Activated effector memory CD4-positive, alpha-beta T cell treated with Interleukin-2 at 50 U/mL for 16 hours (primary cell): ENCODE measurements around the gene PTPRO.

Experiments
- DNase-seq: peaks from one replicate; pipeline ENCODE4 v3.0.0-alpha.2; 2020

Gene PTPRO

DNA sequence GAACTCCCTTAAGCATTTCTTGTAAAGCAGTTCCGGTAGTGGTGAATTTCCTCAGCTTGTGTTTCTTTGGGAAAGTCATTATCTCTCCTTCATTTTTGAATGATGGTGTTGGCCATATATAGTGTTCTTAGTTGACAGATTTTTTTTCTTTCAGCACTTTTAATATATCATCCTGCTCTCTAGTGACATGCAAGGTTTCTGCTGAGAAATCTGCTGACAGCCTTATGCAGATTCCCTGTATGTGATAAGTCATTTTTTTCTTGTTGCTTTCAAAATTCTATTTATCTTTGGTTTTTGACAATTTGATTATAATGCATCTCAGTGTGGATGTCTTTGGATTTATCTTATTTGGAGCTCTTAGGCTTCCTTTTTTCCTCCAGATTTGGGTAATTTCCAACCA is 135.7 kb downstream of the PTPRO start:
- no peak for DNase-seq

DNA sequence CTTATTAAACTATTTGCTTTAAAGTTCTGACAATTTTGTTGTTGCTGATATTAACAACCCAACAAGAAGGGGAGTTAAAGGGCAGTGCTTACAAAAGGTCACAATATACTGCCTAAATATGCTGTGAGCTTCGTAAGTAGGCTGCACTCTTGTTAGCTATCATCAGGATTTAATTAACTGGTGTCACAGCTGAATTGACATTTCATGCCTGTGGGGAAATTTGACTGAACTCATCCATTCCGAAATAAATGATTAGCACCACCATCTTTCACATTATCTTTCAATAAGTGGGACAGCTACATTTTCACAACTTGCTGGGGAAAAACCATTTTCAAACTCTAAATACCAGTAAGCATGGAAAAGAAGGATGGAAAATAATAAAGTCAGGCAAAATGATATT is 146.6 kb downstream of the PTPRO start:
- no peak for DNase-seq

DNA sequence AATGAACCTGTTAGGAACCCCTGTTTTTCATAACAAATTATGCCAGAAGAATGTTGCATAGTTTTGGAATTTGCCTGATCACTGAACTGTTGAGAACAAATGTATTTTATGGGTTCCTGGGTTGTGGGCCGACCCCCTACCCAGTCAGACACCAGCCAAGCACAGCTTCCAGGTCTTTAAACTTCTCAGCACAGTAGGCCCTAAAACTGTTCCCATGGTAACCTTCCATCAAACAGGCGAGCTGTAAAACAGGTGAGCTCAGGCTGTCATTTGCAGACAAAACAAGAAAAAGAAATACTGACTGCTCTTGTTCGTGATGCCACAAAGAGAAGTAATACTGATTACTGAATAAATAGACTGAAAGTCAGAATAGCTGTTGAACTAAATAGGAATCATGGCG is 147.0 kb downstream of the PTPRO start:
- no peak for DNase-seq

DNA sequence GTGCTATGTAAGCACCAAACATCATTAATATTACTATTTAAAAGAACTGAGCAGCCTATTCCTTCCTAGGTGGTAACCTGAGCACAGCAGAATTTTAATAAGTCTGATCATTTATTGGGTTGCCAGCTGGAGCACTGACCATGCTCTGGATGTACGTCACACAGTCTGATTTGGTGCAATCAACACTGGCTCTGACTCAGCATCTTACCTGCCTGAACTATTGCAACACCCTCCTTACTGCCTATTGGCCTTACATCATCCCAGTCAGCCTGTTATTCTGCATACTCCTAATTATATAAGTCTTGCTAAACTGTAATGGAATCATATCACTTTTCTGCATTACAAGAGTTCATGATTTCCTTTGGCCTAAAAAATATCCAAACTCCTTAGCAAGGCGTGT is 149.7 kb downstream of the PTPRO start:
- DNase-seq, result no peak

DNA sequence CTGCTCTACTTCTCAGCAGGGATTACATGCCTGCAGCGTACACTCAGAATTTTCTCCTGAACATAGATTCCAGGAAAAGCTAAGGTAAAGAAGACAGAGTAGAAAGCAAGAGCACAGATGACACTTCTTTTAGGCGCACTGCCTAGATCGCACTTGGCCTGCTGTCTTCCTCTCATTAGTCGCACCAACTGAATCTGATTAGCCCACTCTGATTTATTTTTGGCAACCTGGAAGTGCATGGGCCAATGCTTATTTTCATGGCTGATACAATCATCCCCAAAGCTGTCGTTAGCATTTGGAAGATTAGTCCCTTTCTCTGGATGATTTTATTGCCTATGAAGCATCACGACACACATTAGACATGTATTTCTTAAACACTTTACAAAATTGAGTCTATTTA is 152.5 kb downstream of the PTPRO start:
- no peak for DNase-seq

DNA sequence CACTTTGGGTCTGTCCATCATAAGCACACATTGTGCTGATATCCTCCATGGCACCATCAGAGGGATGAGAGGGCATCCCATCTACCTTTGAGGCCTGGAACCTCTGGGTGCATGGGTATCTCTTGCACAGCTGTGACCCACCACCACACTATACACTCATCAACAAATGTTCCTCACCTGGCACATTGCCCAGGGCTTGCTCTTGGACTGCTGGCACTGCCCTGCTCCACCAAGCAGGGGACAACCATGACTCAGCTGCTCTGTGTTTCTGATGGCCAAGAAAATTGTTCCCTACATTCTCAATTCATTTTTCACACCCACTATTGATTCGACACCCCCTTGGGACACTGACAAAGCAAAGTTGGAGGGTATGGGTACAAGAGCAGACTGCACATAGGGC is 155.5 kb downstream of the PTPRO start:
- DNase-seq, result no peak

- no peak for DNase-seq
Observed at GRCh38 chr12:15481846-15482245, 159.5 kb downstream of the PTPRO start.

DNA sequence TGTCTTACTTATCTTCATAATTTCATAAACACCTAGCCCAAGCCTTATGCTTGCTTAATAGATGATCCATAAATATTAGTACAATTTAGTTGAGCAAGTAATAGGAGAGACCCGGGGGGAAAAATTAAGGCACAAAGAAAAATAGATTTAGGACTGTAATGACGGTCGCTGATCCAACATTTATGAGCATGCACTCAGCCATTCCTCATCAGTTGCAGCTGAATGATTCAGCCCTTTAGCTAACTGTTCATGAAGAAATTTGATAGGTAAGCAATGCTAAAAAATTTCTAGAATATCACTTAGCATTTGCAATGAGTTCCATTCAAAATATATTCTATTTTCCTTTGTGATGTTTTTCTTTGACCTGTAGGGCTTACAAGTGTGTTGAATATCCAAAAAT is 163.2 kb downstream of the PTPRO start:
- no peak for DNase-seq

DNA sequence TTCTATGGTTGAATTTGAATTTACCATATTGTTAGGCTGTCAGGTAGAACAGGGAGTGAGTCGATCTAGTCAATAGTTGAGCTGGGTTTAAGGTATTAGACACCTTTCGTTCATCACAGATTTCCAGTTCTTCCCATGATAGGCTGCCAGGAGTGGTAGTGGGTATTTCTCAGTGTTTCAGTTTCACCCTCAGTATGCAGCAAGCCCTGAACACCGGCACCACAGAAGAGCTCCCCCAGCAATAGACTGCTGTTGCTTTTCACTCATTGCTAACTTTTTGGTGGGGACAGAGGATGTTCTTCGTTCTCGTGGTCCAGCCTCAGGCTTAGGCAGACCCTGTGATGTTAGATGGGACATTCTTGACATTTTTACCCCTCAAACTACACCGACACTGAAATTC is 164.6 kb downstream of the PTPRO start:
- DNase-seq, result no peak

DNA sequence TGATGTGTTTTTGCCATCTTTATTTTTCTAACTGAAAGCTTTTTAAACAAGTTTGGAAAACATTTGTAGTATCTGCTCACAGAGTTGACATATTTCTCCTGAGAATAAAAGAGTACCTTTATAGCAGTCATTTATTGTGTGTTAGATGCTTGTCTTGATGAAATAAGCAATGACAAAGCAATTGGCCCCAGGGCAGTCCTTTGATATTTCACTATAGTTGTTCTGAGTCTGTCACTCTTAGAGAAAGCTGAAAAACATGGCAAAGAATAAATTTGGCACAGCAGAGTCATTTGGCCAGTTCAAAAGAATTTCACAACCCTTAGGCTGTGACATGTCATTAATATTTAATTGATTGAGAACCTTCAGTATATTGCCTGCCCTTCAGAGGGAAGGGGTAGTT is 166.2 kb downstream of the PTPRO start:
- no peak for DNase-seq

DNA sequence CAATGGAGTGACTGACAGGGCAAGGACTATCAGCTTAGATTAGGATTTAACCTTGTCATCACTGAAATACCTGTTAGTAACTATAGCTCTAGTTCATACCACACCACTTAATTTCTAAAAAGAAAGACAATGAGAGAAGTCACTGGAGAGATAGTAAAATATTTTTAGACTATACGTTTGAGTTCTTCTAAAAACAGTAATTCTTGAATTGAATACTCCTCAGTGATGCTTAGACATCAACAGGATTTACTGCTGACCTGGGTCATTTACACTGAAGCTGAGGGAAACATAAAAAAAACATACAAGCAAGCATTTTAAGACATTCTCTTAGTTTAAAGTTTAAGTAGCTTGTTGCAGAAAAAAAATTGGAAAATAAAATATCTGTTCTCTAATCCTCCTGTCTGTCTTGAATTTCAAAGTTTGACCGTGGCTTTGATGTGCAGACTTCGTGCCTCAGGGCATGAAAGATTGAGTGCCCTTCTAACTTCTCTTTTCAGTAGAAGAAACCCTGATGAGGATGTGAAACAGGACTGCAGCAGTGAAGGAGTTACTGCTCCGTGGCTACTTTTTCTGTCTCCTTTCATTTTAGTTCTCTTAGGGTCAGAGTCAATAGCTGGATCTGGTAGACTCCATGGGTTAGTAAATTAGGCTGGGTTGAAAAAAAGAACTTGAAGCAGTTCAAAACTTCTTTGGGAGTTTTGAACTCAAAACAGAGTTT is 172.2 kb downstream of the PTPRO start:
- no peak for DNase-seq

- no peak for DNase-seq
Observed at GRCh38 chr12:15495746-15496145, 173.4 kb downstream of the PTPRO start.

GRCh38 chr12:15496738-15497137 is 174.4 kb downstream of the PTPRO start:
- DNase-seq, result no peak

GRCh38 chr12:15497671-15498292 is 175.5 kb downstream of the PTPRO start:
- no peak for DNase-seq

DNA sequence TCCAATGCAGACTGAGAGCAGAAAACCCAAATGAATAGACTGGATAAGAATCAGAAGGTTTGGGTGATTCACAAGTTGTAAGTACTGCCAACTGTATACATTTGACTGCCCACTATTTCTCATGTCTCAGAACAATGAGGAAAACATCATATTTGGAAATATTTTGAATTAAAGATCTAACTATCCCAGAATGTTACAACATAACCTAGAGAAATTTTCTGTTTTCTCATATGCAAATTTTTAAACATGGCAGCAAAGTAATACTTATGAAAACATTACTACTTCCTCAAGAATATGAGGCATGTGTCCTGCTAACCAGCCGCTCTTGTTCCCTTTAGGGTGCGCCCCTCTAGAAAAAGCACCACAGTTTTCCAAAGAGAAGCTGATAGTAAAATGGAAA is 179.9 kb downstream of the PTPRO start:
- no peak for DNase-seq

DNA sequence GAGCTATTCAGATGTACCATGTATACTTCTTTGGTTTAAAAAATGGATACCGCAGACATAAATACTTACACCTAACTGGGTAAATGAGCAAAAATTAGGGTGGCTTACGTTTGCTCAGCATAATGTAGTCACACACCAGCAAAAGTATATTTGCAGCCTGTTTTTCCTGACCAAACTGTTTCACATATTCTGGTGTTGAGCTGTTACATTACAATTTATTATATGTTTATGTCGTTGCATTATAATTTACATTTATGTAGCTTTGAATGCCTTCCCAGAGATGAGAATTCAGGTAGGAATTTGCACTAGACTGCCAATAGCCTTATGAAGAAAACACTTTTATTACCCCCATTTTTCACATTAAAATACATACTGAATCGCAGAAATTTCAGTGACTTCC is 183.3 kb downstream of the PTPRO start:
- DNase-seq, result no peak

DNA sequence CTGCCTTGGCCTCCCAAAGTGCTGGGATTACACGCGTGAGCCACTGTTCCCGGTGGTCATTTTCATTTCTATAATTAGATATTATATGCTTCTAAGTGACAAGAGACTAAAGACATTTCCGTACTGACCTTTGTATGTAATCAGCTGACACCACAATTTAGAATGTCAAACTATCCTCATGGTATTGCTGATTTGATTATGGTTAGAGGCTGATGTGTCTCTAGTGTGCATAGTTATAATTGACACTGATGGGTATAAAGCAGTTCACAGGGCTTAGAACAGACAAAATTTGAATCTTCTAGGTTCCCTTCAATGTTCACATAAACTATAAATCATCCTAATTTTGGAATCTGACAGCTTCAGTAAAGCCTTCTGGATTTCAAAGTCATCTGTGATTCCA is 192.7 kb downstream of the PTPRO start:
- no peak for DNase-seq

DNA sequence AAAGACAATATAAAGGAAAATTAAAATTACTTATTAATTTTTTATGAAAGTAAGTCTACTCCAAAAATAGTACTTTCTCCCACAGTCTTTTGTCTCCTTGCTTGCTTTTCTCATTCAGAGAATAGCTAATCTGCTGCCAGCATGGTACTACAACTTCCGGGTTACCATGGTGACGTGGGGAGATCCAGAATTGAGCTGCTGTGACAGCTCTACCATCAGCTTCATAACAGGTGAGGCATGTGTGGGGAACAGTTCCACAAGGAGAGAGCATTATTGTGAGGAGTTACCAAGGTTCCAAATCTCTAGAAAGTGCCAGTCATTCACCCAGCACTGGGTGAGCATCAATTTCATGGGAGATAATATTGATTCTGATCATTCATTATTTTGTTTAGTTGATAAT is 197.8 kb downstream of the PTPRO start:
- DNase-seq, result no peak

DNA sequence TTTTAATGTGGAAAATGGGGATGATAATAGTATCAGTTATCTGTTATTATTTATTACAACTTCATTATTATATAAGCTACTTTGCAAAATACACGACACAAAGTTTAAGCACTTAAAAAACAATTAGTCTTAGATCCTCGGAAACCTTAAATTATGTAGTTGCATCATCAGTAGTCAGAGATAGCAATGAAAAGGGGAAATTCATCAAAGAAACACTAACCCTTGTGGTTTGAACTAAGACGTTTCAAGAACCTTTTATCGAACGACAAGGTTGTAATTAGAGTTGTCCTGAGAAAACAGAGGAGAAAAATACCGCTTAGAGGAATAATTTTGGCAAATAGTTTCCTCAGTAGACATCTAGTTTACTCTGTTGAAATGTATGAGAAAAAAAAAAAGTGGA is 198.5 kb downstream of the PTPRO start:
- DNase-seq, result no peak

GRCh38 chr12:15522574-15523187 is 200.4 kb downstream of the PTPRO start:
- no peak for DNase-seq

DNA sequence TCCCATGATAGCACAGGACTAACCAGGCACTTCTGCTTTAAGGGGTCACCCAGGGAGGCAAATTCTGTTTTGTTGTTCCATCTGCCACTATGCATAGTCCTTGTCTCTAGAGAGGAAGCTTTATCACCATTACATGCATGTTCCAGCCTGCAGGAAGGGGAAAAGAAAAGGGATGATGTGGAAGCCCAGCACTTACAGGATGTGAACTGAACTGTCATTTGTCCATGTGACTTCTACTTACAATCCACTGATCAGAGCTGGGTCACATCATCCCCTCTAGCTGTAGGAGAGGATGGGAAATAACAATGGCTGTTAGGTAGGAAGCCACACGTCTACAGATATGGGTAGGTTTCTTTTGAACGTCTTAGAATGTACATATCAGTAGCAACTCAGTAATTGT is 203.1 kb downstream of the PTPRO start:
- no peak for DNase-seq

DNA sequence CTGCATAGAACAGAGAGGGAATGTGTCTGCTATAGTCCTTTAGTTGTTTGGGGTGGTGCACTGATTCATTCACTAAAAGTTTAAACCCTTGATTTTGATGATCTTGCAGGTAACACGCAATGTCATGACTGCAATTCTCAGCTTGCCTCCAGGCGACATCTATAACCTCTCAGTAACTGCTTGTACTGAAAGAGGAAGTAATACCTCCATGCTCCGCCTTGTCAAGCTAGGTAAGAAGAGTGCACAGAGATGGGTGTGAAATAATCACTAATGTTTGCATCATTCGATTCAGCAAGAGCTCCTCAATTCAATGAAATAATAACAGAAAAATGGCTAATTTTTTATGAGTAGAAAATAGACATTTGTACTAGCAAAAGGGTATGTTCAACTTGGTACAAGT is 203.7 kb downstream of the PTPRO start:
- no peak for DNase-seq

GRCh38 chr12:15527201-15528080 is 205.1 kb downstream of the PTPRO start:
- DNase-seq, result no peak

GRCh38 chr12:15528666-15529065 is 206.4 kb downstream of the PTPRO start:
- DNase-seq, result no peak
